Hepatocyte (in vitro differentiated cells): ENCODE measurements around the gene TAF11L13.

Experiments used
- EZH2 ChIP-seq: fragments of 200-600 bp; sonication (generic); IDR thresholded peaks from 2 replicates; pipeline ENCODE4 v1.6.1; 2016; ENCODE audit warnings: antibody characterized with exemption, mild to moderate bottlenecking, borderline replicate concordance
- EZH2phosphoT487 ChIP-seq: fragments of 200-600 bp; sonication (generic); IDR thresholded peaks from one replicate; pipeline ENCODE4 v1.6.1; 2018; ENCODE audit warnings: antibody characterized with exemption, mild to moderate bottlenecking, low read depth, moderate library complexity; ENCODE audit not compliant: unreplicated experiment, severe bottlenecking
- TF ChIP-seq, protein P1 (sequence below): fragments of 200-600 bp; sonication (generic); IDR thresholded peaks from 2 replicates; pipeline ENCODE4 v1.5.1; 2016; ENCODE audit warnings: antibody characterized with exemption, mild to moderate bottlenecking; ENCODE audit not compliant: poor library complexity

DNA sequence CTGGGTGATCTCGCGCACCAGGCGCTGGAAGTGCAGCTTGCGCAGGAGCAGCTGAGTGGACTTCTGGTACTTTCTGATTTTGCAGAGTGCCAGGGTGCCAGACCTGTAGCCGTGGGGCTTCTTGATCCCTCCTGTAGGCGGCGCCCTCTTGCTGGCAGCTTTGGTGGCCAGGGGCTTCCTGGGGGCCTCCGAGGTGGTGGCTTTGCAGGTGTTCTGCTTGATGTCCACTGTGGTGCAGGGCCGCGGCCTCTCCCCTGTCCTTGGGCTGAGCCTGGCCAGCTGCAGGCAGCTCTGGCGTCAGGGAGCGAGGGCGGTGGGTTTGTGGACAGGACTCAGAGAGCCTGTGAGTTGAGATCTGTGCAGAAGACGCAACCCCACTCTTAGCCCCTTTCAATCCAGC lies 38.5 kb downstream of the TAF11L13 start:
- TF ChIP-seq, protein P1, sequence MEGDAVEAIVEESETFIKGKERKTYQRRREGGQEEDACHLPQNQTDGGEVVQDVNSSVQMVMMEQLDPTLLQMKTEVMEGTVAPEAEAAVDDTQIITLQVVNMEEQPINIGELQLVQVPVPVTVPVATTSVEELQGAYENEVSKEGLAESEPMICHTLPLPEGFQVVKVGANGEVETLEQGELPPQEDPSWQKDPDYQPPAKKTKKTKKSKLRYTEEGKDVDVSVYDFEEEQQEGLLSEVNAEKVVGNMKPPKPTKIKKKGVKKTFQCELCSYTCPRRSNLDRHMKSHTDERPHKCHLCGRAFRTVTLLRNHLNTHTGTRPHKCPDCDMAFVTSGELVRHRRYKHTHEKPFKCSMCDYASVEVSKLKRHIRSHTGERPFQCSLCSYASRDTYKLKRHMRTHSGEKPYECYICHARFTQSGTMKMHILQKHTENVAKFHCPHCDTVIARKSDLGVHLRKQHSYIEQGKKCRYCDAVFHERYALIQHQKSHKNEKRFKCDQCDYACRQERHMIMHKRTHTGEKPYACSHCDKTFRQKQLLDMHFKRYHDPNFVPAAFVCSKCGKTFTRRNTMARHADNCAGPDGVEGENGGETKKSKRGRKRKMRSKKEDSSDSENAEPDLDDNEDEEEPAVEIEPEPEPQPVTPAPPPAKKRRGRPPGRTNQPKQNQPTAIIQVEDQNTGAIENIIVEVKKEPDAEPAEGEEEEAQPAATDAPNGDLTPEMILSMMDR, result no peak
- TF ChIP-seq EZH2phosphoT487 (no peak), EZH2 (no peak)
